ENCODE results near the gene ZNF770.

The ZNF770 gene

GRCh38 chr15:34988027-34988902 lies at the start of gene ZNF770:
Gene ZNF770, minus strand, starts transcription at chr15:34988287. Its CDS starts 4,853 bp downstream, at chr15:34983434.
- peaks cover 14% of the 10 kb centered on the region for H3K36me3 ChIP-seq (ENCODE audit: control insufficient read depth, low read depth, low read length)
- peak within 1 kb of the TSS; percentile 95 for H3K4me3 ChIP-seq (ENCODE audit: low read length)
- no peaks in the 10 kb centered on the region for H3K27me3 ChIP-seq (ENCODE audit: control insufficient read depth, insufficient read depth, low read length)
- no peaks in the 10 kb centered on the region for H3K9me3 ChIP-seq (ENCODE audit: control insufficient read depth, low read depth, low read length)
- peaks cover 10% of the 10 kb centered on the region for H3K4me1 ChIP-seq (ENCODE audit: control insufficient read depth, low read depth, low read length)
- H3K9ac ChIP-seq (ENCODE audit: low read length), result peak within 1 kb of the TSS; percentile 97
- H3K27ac ChIP-seq (ENCODE audit: low read length), result peak within 1 kb of the TSS; percentile 92

GRCh38 chr15:35028235-35028984 lies 40.3 kb upstream of the ZNF770 start:
- Histone ChIP-seq H3K27ac (ENCODE audit: low read length) (no peak overlapping the region), H3K27me3 (ENCODE audit: control insufficient read depth, insufficient read depth, low read length) (no peaks in the 10 kb centered on the region), H3K36me3 (ENCODE audit: control insufficient read depth, low read depth, low read length) (no peaks in the 10 kb centered on the region), H3K4me1 (ENCODE audit: control insufficient read depth, low read depth, low read length) (peaks cover 3% of the 10 kb centered on the region), H3K9me3 (ENCODE audit: control insufficient read depth, low read depth, low read length) (no peaks in the 10 kb centered on the region), H3K4me3 (ENCODE audit: low read length) (no peak overlapping the region), H3K9ac (ENCODE audit: low read length) (no peak overlapping the region)

GRCh38 chr15:35023804-35024203 lies 35.7 kb upstream of the ZNF770 start:
- Histone ChIP-seq H3K4me1 (ENCODE audit: control insufficient read depth, low read depth, low read length) (peaks cover 6% of the 10 kb centered on the region), H3K9me3 (ENCODE audit: control insufficient read depth, low read depth, low read length) (no peaks in the 10 kb centered on the region), H3K27me3 (ENCODE audit: control insufficient read depth, insufficient read depth, low read length) (no peaks in the 10 kb centered on the region), H3K4me3 (ENCODE audit: low read length) (no peak overlapping the region), H3K27ac (ENCODE audit: low read length) (no peak overlapping the region), H3K36me3 (ENCODE audit: control insufficient read depth, low read depth, low read length) (no peaks in the 10 kb centered on the region), H3K9ac (ENCODE audit: low read length) (no peak overlapping the region)

- H3K36me3 ChIP-seq (ENCODE audit: control insufficient read depth, low read depth, low read length), result no peaks in the 10 kb centered on the region
- peaks cover 6% of the 10 kb centered on the region for H3K4me1 ChIP-seq (ENCODE audit: control insufficient read depth, low read depth, low read length)
- H3K9me3 ChIP-seq (ENCODE audit: control insufficient read depth, low read depth, low read length), result no peaks in the 10 kb centered on the region
- no peak overlapping the region for H3K27ac ChIP-seq (ENCODE audit: low read length)
- H3K27me3 ChIP-seq (ENCODE audit: control insufficient read depth, insufficient read depth, low read length), result no peaks in the 10 kb centered on the region
- H3K4me3 ChIP-seq (ENCODE audit: low read length), result no peak overlapping the region
- H3K9ac ChIP-seq (ENCODE audit: low read length), result no peak overlapping the region
These were observed 32.9 kb upstream of the ZNF770 start for GRCh38 chr15:35020974-35021373.

- H3K27ac ChIP-seq (ENCODE audit: low read length), result no peak overlapping the region
- H3K9ac ChIP-seq (ENCODE audit: low read length), result no peak overlapping the region
- H3K4me1 ChIP-seq (ENCODE audit: control insufficient read depth, low read depth, low read length), result peaks cover 6% of the 10 kb centered on the region
- no peak overlapping the region for H3K4me3 ChIP-seq (ENCODE audit: low read length)
- H3K9me3 ChIP-seq (ENCODE audit: control insufficient read depth, low read depth, low read length), result no peaks in the 10 kb centered on the region
- H3K36me3 ChIP-seq (ENCODE audit: control insufficient read depth, low read depth, low read length), result no peaks in the 10 kb centered on the region
- no peaks in the 10 kb centered on the region for H3K27me3 ChIP-seq (ENCODE audit: control insufficient read depth, insufficient read depth, low read length)
These were observed 31.6 kb upstream of the ZNF770 start for GRCh38 chr15:35019404-35020327.

GRCh38 chr15:35014241-35014640 lies 26.2 kb upstream of the ZNF770 start:
- Histone ChIP-seq H3K4me3 (ENCODE audit: low read length) (no peak overlapping the region), H3K27ac (ENCODE audit: low read length) (no peak overlapping the region), H3K9me3 (ENCODE audit: control insufficient read depth, low read depth, low read length) (no peaks in the 10 kb centered on the region), H3K27me3 (ENCODE audit: control insufficient read depth, insufficient read depth, low read length) (no peaks in the 10 kb centered on the region), H3K9ac (ENCODE audit: low read length) (no peak overlapping the region), H3K36me3 (ENCODE audit: control insufficient read depth, low read depth, low read length) (no peaks in the 10 kb centered on the region), H3K4me1 (ENCODE audit: control insufficient read depth, low read depth, low read length) (peaks cover 5% of the 10 kb centered on the region)

- H3K4me1 ChIP-seq (ENCODE audit: control insufficient read depth, low read depth, low read length), result peaks cover 5% of the 10 kb centered on the region
- no peak overlapping the region for H3K27ac ChIP-seq (ENCODE audit: low read length)
- H3K27me3 ChIP-seq (ENCODE audit: control insufficient read depth, insufficient read depth, low read length), result no peaks in the 10 kb centered on the region
- no peak overlapping the region for H3K9ac ChIP-seq (ENCODE audit: low read length)
- H3K9me3 ChIP-seq (ENCODE audit: control insufficient read depth, low read depth, low read length), result no peaks in the 10 kb centered on the region
- no peaks in the 10 kb centered on the region for H3K36me3 ChIP-seq (ENCODE audit: control insufficient read depth, low read depth, low read length)
- H3K4me3 ChIP-seq (ENCODE audit: low read length), result no peak overlapping the region
These were observed 25.3 kb upstream of the ZNF770 start for GRCh38 chr15:35013370-35013769.

- H3K4me1 ChIP-seq (ENCODE audit: control insufficient read depth, low read depth, low read length), result no peaks in the 10 kb centered on the region
- H3K9me3 ChIP-seq (ENCODE audit: control insufficient read depth, low read depth, low read length), result no peaks in the 10 kb centered on the region
- H3K27me3 ChIP-seq (ENCODE audit: control insufficient read depth, insufficient read depth, low read length), result no peaks in the 10 kb centered on the region
- no peak overlapping the region for H3K4me3 ChIP-seq (ENCODE audit: low read length)
- no peak overlapping the region for H3K27ac ChIP-seq (ENCODE audit: low read length)
- no peaks in the 10 kb centered on the region for H3K36me3 ChIP-seq (ENCODE audit: control insufficient read depth, low read depth, low read length)
- H3K9ac ChIP-seq (ENCODE audit: low read length), result no peak overlapping the region
These were observed 19.3 kb upstream of the ZNF770 start for GRCh38 chr15:35007397-35007796.

GRCh38 chr15:35005933-35006332 lies 17.8 kb upstream of the ZNF770 start:
- H3K9ac ChIP-seq (ENCODE audit: low read length), result no peak overlapping the region
- no peak overlapping the region for H3K4me3 ChIP-seq (ENCODE audit: low read length)
- H3K4me1 ChIP-seq (ENCODE audit: control insufficient read depth, low read depth, low read length), result no peaks in the 10 kb centered on the region
- no peaks in the 10 kb centered on the region for H3K27me3 ChIP-seq (ENCODE audit: control insufficient read depth, insufficient read depth, low read length)
- H3K9me3 ChIP-seq (ENCODE audit: control insufficient read depth, low read depth, low read length), result no peaks in the 10 kb centered on the region
- H3K36me3 ChIP-seq (ENCODE audit: control insufficient read depth, low read depth, low read length), result no peaks in the 10 kb centered on the region
- no peak overlapping the region for H3K27ac ChIP-seq (ENCODE audit: low read length)

- Histone ChIP-seq H3K4me1 (ENCODE audit: control insufficient read depth, low read depth, low read length) (peaks cover 4% of the 10 kb centered on the region), H3K36me3 (ENCODE audit: control insufficient read depth, low read depth, low read length) (no peaks in the 10 kb centered on the region), H3K9me3 (ENCODE audit: control insufficient read depth, low read depth, low read length) (no peaks in the 10 kb centered on the region), H3K27ac (ENCODE audit: low read length) (no peak overlapping the region), H3K27me3 (ENCODE audit: control insufficient read depth, insufficient read depth, low read length) (no peaks in the 10 kb centered on the region), H3K9ac (ENCODE audit: low read length) (no peak overlapping the region), H3K4me3 (ENCODE audit: low read length) (no peak overlapping the region)
These were observed 15.8 kb upstream of the ZNF770 start for GRCh38 chr15:35003928-35004327.

GRCh38 chr15:35000511-35000910 lies 12.4 kb upstream of the ZNF770 start:
- Histone ChIP-seq H3K4me3 (ENCODE audit: low read length) (no peak overlapping the region), H3K27ac (ENCODE audit: low read length) (peak overlapping the region; percentile 57), H3K36me3 (ENCODE audit: control insufficient read depth, low read depth, low read length) (no peaks in the 10 kb centered on the region), H3K4me1 (ENCODE audit: control insufficient read depth, low read depth, low read length) (peaks cover 8% of the 10 kb centered on the region), H3K9me3 (ENCODE audit: control insufficient read depth, low read depth, low read length) (no peaks in the 10 kb centered on the region), H3K27me3 (ENCODE audit: control insufficient read depth, insufficient read depth, low read length) (no peaks in the 10 kb centered on the region), H3K9ac (ENCODE audit: low read length) (no peak overlapping the region)
